Measurements from ENCODE around the gene FNDC3A. TPM values are rescaled to one million over a fixed set of nuclear protein-coding genes. Genes with fewer than 3 reads are reported as not detected.

FNDC3A gene
- total RNA-seq, 1 experiment from 2014 or later: 34.3 TPM

GRCh38 chr13:49046002-49046401, 70.3 kb downstream of the FNDC3A start:
- DNase-seq: no peak
- H3K36me3 ChIP-seq (ENCODE audit: low read depth): no peaks in the 10 kb centered on the region
- ChIA-PET POLR2A (ENCODE audit: unreplicated experiment) (interaction anchor here (0.7 kb wide), 1 partner anchor 17 kb away, joined by 50 read pairs; no protein-coding TSS in a partner anchor), CTCF (no interaction called here)
- H3K79me2 ChIP-seq (ENCODE audit: low read depth): no peaks in the 10 kb centered on the region
- H3K9me3 ChIP-seq (ENCODE audit: insufficient read depth, low read depth): no peaks in the 10 kb centered on the region
- no peak overlapping the region for H3K27ac ChIP-seq
- H3K27me3 ChIP-seq (ENCODE audit: insufficient read depth, low read depth): no peaks in the 10 kb centered on the region
- no peaks in the 10 kb centered on the region for H3F3A ChIP-seq (ENCODE audit: insufficient read depth, low read depth)
- no TSS peak for BruUV-seq (replicated peaks)
- intact Hi-C loops (cut with micrococcal nuclease; ENCODE audit: unreplicated experiment): no loop called here
- no peak overlapping the region for H3K4me2 ChIP-seq
- no peaks in the 10 kb centered on the region for H3K9me2 ChIP-seq (ENCODE audit: insufficient read depth)
- no peak overlapping the region for H2AFZ ChIP-seq
- TF ChIP-seq EZH2 (IDR thresholded peaks at IDR 0.05; ENCODE audit: low read depth): no peak
- no peak for TF ChIP-seq CTCF (conservative IDR thresholded peaks at IDR 0.05)
- no peaks in the 10 kb centered on the region for H3K4me1 ChIP-seq (replicated peaks; ENCODE audit: insufficient read depth)
- H4K20me1 ChIP-seq (ENCODE audit: insufficient read depth): no peaks in the 10 kb centered on the region
- H3K4me3 ChIP-seq: no peak overlapping the region

GRCh38 chr13:49046519-49046918, 70.8 kb downstream of the FNDC3A start:
- POLR2A ChIA-PET (ENCODE audit: unreplicated experiment): no interaction called here
- no peak for DNase-seq
- no peaks in the 10 kb centered on the region for H4K20me1 ChIP-seq (ENCODE audit: insufficient read depth)
- no peaks in the 10 kb centered on the region for H3F3A ChIP-seq (ENCODE audit: insufficient read depth, low read depth)
- H3K9me2 ChIP-seq (ENCODE audit: insufficient read depth): no peaks in the 10 kb centered on the region
- no peak overlapping the region for H3K4me3 ChIP-seq
- intact Hi-C loops (cut with micrococcal nuclease; ENCODE audit: unreplicated experiment): no loop called here
- H3K27ac ChIP-seq: no peak overlapping the region
- no peaks in the 10 kb centered on the region for H3K79me2 ChIP-seq (ENCODE audit: low read depth)
- H3K9me3 ChIP-seq (ENCODE audit: insufficient read depth, low read depth): no peaks in the 10 kb centered on the region
- H3K4me2 ChIP-seq: no peak overlapping the region
- TF ChIP-seq CTCF (conservative IDR thresholded peaks at IDR 0.05): no peak
- no peaks in the 10 kb centered on the region for H3K27me3 ChIP-seq (ENCODE audit: insufficient read depth, low read depth)
- no peaks in the 10 kb centered on the region for H3K36me3 ChIP-seq (ENCODE audit: low read depth)
- no peak overlapping the region for H2AFZ ChIP-seq
- BruUV-seq (replicated peaks): no TSS peak
- CTCF ChIA-PET: no interaction called here
- no peaks in the 10 kb centered on the region for H3K4me1 ChIP-seq (replicated peaks; ENCODE audit: insufficient read depth)

- H3K9me3 ChIP-seq (ENCODE audit: insufficient read depth, low read depth): no peaks in the 10 kb centered on the region
- no peak for DNase-seq
- H4K20me1 ChIP-seq (ENCODE audit: insufficient read depth): no peaks in the 10 kb centered on the region
- no TSS peak for BruUV-seq (replicated peaks)
- TF ChIP-seq CTCF (conservative IDR thresholded peaks at IDR 0.05) (no peak), EZH2 (IDR thresholded peaks at IDR 0.05; ENCODE audit: low read depth) (no peak)
- ChIA-PET CTCF (no interaction called here), POLR2A (ENCODE audit: unreplicated experiment) (no interaction called here)
- H3K27me3 ChIP-seq (ENCODE audit: insufficient read depth, low read depth): no peaks in the 10 kb centered on the region
- no peak overlapping the region for H3K4me3 ChIP-seq
- no peak overlapping the region for H3K27ac ChIP-seq
- no peak overlapping the region for H3K4me2 ChIP-seq
- H3K9me2 ChIP-seq (ENCODE audit: insufficient read depth): no peaks in the 10 kb centered on the region
- peaks cover 6% of the 10 kb centered on the region for H3K4me1 ChIP-seq (replicated peaks; ENCODE audit: insufficient read depth)
- intact Hi-C loops (cut with micrococcal nuclease; ENCODE audit: unreplicated experiment): no loop called here
- no peaks in the 10 kb centered on the region for H3K36me3 ChIP-seq (ENCODE audit: low read depth)
- no peaks in the 10 kb centered on the region for H3K79me2 ChIP-seq (ENCODE audit: low read depth)
- H3F3A ChIP-seq (ENCODE audit: insufficient read depth, low read depth): no peaks in the 10 kb centered on the region; the same call in 1 of the 2 replicates
- no peak overlapping the region for H2AFZ ChIP-seq
These were observed 77.1 kb downstream of the FNDC3A start for GRCh38 chr13:49052813-49053212.

Data from PC-9 (cell line).